Activated effector memory CD4-positive, alpha-beta T cell treated with Interleukin-2 at 50 U/mL for 16 hours (primary cell): ENCODE data around the gene SH3RF3.

ENCODE experiments used
- DNase-seq: peaks from one replicate; pipeline ENCODE4 v3.0.0-alpha.2; 2020

Gene SH3RF3

GRCh38 chr2:109185338-109185737 lies 56.3 kb downstream of the SH3RF3 start:
- DNase-seq, result no peak

- no peak for DNase-seq
These were observed 57.0 kb downstream of the SH3RF3 start for GRCh38 chr2:109185821-109186570.

- DNase-seq, result no peak
These were observed 57.7 kb downstream of the SH3RF3 start for GRCh38 chr2:109186656-109187250.

GRCh38 chr2:109187711-109188495 lies 58.9 kb downstream of the SH3RF3 start:
- no peak for DNase-seq

- no peak for DNase-seq
These were observed 59.5 kb downstream of the SH3RF3 start for GRCh38 chr2:109188496-109188890.

- no peak for DNase-seq
These were observed 59.9 kb downstream of the SH3RF3 start for GRCh38 chr2:109188898-109189297.

GRCh38 chr2:109189751-109190150 lies 60.7 kb downstream of the SH3RF3 start:
- DNase-seq, result no peak

GRCh38 chr2:109193807-109194619 lies 65.0 kb downstream of the SH3RF3 start:
- DNase-seq, result no peak

- no peak for DNase-seq
These were observed 65.6 kb downstream of the SH3RF3 start for GRCh38 chr2:109194620-109194937.

- DNase-seq, result no peak
These were observed 66.4 kb downstream of the SH3RF3 start for GRCh38 chr2:109195193-109196045.

- DNase-seq, result no peak
These were observed 67.3 kb downstream of the SH3RF3 start for GRCh38 chr2:109196081-109196875.

GRCh38 chr2:109197491-109198418 lies 68.8 kb downstream of the SH3RF3 start:
- DNase-seq, result no peak

- DNase-seq, result no peak
These were observed 70.8 kb downstream of the SH3RF3 start for GRCh38 chr2:109199790-109200189.

- no peak for DNase-seq
These were observed 71.8 kb downstream of the SH3RF3 start for GRCh38 chr2:109200616-109201464.

GRCh38 chr2:109201465-109202327 lies 72.7 kb downstream of the SH3RF3 start:
- DNase-seq, result no peak

- DNase-seq, result no peak
These were observed 73.5 kb downstream of the SH3RF3 start for GRCh38 chr2:109202486-109202885.

- DNase-seq, result no peak
These were observed 74.4 kb downstream of the SH3RF3 start for GRCh38 chr2:109203246-109204011.
